ENCODE measurements around the gene POLL.

The POLL gene

GRCh38 chr10:101573885-101574753 lies 13.9 kb downstream of the POLL start:
- DNase-seq = no peak

- DNase-seq = no peak
Measured at GRCh38 chr10:101572785-101573184, 15.3 kb downstream of the POLL start.

DNA sequence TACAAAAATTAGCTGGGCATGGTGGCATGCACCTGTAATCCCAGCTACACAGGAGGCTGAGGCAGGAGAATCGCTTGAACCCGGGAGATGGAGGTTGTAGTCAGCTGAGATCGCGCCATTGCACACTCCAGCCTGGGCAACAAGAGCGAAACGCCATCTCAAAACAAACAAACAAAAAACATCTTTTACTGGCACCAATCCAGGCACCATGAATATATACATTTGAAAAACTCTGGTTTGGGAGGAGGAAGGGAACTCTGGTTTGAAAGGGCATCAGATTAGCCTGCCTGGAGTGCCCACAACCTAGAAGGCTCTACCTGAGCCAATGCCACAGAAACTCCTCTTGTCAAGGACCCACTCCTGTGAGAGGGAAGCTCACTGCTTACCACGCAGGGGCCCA lies 15.9 kb downstream of the POLL start:
- no peak for DNase-seq

DNA sequence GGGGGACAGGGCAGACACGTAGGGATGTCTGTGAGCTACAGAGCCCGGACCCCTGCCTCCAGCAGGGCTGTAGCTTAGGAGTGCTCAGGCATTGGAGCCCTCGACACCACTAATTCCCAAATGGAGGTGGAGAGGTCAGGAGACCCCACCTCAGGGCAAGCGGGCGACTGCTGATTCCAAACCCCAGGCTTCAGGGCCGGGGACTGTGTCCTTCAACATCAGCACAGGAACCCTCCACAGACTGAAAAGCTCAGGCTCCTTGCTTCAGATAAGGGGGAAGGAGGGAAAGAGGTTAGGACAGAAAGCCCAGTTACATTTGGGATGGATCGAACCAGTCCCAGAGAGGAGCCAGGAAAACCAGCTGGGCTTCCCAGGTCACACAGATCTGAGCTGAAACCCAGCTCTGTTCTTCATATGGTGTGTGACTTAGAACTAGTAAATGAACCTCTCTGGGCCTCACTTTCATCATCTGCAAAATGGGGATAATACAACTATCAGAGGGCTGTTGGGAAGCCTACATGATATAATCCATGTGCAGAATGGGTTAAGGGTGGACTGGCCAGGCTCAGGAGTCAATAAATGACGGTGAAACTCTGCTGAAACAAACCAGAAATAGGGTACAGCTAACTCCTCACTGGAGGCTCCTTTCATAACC lies 16.7 kb downstream of the POLL start:
- DNase-seq = no peak

- DNase-seq = peak; percentile 41
Measured at GRCh38 chr10:101570428-101571270, 17.4 kb downstream of the POLL start.

GRCh38 chr10:101569622-101570427 lies 18.2 kb downstream of the POLL start:
- peak; percentile 87 for DNase-seq

DNA sequence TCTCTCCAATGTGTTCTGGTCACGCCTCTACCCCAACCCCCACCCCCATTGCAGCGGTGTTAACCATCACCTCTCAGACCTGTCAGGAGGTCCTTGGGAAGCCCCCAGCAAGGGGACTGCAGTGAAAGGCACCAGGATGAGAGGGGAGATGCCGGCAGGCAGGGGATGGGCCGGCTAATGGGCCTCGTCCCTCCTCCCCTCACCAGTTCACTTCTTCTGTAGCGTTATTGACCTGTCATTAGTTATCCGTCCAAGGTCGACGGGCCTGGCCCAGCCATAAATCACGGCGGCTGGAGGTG lies 18.8 kb downstream of the POLL start:
- no peak for DNase-seq

DNA sequence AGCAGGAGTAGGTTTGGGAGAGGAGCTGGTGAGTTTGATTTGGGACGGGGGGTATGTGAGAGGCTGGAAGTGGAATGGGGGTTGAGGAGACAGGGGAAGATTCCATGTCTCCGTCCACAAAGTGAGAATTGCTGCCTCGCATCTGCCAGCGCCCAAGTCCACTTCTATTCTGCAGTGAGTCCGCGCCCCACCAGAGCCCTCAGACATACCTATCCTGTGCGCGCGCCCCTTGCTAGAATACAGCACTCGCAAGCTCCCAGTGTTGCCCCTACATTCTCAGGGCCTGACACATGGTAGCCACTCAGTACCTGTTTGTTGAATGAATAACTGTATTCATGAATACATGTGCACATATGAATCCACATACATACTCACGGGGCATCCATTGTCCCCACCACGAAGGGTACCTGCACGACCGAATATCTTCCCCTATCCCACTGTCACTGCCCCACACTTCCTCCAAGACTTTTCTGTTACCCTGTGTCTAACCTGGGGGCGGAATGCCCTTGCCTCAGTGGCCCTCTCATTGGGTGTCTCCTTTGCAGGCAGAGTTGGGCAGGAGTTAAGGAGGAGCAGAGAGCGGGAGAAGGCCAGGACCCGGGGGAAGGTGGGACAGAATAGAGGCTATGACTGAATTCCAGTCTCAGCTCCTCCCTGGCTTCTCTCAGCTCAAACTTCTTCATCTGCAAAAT lies 19.9 kb downstream of the POLL start:
- DNase-seq = no peak

DNA sequence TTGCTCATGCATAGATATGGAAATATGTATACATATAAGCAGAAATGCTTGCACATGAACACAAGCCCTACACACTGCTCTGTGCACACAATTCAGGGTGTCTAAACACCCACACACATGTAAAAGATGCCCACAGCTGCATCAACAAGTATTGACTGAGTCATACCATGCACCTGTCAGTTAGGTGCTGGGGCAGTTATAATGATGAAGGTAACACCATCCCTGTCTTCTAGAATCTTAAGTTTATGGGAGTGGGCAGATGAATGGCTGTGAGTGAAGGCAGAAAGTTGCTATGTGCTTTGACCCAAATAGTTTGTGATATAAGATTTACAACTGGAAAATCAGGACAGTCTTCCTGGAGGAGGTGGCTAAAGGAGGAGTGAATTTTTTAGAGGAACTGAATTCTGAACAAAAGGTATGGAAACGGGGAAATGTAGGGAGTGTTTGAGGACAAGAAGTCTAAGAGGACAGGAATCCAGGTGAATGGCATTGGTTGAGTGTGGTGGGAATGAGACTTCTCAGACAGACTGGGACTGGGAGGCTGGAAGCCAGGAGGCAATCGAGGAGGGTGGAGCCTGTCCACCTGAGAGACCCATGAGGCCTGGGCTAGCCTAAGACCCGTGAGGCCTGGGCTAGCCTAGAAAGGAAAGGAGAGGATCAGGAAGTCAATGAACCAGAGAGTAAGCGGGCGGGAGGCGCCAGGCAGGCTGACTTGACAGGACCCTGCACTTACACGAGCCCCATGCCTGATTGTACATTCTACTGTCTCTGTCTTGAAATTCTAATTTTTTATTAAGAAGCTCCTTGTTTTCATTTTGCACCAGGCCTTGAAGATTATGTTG lies 20.7 kb downstream of the POLL start:
- DNase-seq = no peak

DNA sequence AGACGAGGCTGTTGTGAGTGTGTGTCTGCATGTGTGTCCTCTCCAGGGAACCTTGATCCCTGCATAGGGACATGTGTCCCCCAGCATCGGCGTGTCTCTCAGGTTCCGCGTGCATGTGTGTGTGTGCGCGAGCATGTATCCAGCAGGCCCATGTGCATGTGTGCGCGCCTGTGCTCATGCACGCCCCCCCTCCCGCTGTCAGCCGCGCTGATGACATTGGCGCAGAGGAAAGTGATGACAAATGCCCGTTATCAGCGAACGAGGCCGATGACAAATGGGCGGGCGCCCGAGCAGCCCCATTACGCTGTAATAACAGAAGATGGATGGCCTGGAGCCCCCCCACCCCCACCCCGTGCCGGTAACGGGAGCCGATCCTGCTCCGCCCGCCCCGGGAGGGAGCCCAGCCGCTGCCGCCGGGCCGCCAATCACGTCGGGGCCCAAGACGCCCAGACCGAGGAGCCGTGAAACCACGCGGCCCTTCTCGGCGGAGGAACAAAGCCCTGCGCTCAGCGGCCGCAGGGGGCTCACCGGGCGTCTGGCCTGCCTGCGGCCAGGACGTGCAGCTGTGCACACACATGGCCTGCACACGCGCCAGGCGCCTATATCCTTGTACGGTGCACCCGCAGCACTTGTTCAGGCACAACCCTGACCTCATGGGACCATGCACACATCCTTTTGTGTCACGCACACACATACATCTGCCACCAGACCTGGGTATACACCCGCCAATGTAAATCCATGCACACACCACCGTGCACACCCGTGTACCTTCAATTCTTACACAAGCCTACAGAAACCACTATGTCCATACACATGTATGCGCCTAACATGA lies 21.5 kb downstream of the POLL start:
- DNase-seq = no peak

DNA sequence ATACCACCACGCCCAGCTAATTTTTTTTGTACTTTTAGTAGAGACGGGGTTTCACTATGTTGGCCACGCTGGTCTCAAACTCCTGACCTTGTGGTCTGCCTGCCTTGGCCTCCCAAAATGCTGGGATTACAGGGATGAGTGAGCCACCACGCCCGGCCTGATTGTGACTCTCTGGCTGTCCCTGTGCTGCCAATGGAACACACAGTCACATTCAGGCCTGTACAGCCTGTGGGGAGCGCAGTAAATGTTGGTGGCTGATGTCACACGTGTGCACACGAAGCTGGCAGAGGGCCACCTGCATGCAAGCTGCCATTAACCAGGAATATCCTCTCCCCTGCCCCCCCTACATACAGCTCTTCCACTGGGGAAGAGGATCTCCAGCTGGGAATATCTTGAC lies 22.1 kb downstream of the POLL start:
- DNase-seq = no peak

DNA sequence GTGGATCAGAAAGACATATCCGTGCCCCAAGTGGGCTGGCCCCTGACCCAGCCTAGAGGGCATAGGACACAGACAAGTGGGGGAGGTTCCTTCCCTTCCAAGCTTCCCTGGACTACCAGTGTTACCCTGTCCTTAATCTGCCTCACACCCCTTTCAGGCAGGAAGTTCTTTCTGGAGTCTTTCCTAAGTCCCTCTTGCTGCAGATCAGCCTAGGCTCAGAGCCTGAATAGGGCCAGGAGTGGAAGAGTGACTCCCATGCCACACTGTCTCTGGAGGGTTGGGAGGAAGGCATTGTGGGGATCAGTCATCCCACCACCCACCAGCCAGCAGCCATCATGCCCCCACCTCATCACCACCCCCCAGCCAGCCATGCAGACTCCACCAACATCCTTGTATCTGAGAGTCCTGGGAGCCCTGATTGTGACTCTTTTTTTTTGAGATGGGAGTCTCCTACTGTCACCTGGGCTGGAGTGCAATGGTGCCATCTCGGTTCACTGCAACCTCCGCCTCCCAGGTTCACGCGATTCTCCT lies 22.6 kb downstream of the POLL start:
- no peak for DNase-seq

DNA sequence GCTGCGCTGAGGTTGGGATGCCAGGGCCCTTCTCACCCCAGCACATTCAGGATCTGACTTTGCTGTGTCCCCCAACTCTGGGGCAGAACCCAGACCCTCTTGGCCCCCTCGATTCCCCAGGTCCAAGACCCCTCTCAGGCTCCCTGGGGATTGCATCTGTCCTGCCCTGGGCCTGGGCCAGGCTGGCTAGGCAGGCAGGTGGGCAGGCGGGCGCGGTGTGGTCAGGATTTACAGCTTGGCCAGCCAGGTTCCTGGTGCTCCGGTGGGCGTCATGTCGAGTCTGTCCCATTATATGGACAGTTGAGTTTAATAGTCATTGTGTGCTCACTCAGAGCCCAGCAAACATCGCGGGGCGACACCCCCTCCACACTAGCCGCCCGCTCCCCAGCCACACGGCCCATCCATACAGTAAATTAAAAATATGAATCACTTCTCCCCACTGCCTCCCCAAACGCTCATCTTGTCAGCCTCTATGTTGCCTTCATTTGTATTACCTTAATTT lies 23.5 kb downstream of the POLL start:
- no peak for DNase-seq

- DNase-seq = no peak
Measured at GRCh38 chr10:101563497-101564040, 24.5 kb downstream of the POLL start.

- DNase-seq = no peak
Measured at GRCh38 chr10:101563007-101563406, 25.1 kb downstream of the POLL start.

GRCh38 chr10:101562231-101562630 lies 25.8 kb downstream of the POLL start:
- no peak for DNase-seq

- DNase-seq = peak; percentile 26
Measured at GRCh38 chr10:101561068-101561915, 26.8 kb downstream of the POLL start.

DNA sequence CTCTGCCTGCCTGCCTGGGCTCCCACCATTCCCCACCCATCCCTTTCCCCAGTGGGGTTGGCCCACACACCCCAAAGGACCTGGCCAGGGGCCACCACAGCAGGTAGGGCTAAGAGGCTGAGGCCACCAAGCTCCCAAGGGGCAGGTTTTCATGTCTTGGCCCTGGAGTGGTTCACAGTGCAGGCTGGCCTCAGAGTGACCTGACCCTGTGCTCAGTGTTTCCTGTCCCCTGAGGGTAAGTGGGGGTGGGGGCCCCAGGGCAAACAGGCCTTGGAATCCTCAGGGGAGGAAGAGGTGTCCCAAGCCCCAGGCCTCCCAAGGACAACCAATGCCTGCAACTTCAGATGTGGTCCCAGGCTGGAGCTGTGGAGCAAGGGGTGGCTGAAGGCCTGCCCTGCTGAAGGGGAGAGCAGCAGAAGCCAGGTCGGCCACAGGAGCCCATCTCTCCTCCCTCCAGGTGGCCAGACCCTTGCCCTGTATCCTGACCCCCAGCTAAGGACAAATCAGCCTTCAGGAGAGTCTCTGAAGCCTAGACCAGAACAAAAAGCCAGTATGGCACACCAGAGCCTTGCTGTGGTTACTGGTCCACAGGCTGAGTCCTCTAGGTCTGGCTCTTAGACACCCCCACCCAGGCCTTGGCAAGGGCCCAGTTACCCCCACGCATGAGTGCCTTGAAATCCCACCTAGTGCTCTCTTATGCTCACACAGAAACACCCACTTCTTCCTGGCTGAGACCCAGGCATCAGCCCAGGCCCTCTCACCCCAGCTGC lies 27.6 kb downstream of the POLL start:
- no peak for DNase-seq

Measured in NCI-H82 (cell line).